Naive B cell (primary cell): Measurements from ENCODE around the gene ATXN7. TPM values are rescaled to one million over a fixed set of nuclear protein-coding genes. Genes with fewer than 3 reads are reported as not detected.

ENCODE experiments used
- ATAC-seq, 2 donors: fragments of 150-1000 bp; cut with Tn5 transposase; 2 replicates each; pipeline ENCODE4 v1.10.0; 2021; ENCODE audit warnings: low read depth in 2 of 2, mild to moderate bottlenecking in 2 of 2, moderate library complexity in 2 of 2
- DNase-seq: peaks from one replicate; pipeline ENCODE4 v3.0.0; 2022
- H3K27ac Mint-ChIP-seq, 6 donors: one replicate each; pipeline ENCODE4 v1.8.0; 2020 to 2022; ENCODE audit warnings: mild to moderate bottlenecking in 6 of 6, mixed read lengths in 6 of 6, moderate library complexity in 5 of 6, inconsistent platforms in 2 of 6
- H3K27me3 Mint-ChIP-seq, 3 donors: one replicate each; pipeline ENCODE4 v1.8.0; 2021 to 2022; ENCODE audit warnings: mixed read lengths in 3 of 3, mild to moderate bottlenecking in 1 of 3
- H3K36me3 Mint-ChIP-seq, 2 donors: one replicate each; pipeline ENCODE4 v1.8.0; 2020 to 2022; ENCODE audit warnings: mixed read lengths in 2 of 2, inconsistent platforms in 1 of 2, mild to moderate bottlenecking in 1 of 2
- H3K4me1 Mint-ChIP-seq, 3 donors: one replicate each; pipeline ENCODE4 v1.8.0; 2020 to 2022; ENCODE audit warnings: mixed read lengths in 3 of 3, inconsistent platforms in 1 of 3, mild to moderate bottlenecking in 1 of 3, moderate library complexity in 1 of 3
- H3K4me3 Mint-ChIP-seq, 8 donors: one replicate each; pipeline ENCODE4 v1.8.0; 2020 to 2022; ENCODE audit warnings: mild to moderate bottlenecking in 8 of 8, mixed read lengths in 8 of 8, moderate library complexity in 8 of 8, inconsistent platforms in 2 of 8
- H3K9me3 Mint-ChIP-seq, 7 donors: one replicate each; pipeline ENCODE4 v1.8.0; 2020 to 2022; ENCODE audit warnings: mixed read lengths in 7 of 7, mild to moderate bottlenecking in 5 of 7, inconsistent platforms in 2 of 7, moderate library complexity in 1 of 7
- polyA plus RNA-seq, 6 donors: library from polyadenylated mRNA; unstranded; fragments of 300-500 nt; fragmentation: Illumina TruSeq; gene quantifications; one replicate each; pipeline ENCODE4 v1.2.3, GENCODE V29; 2021; ENCODE audit warnings: low read depth in 6 of 6

ATXN7 gene, protein sequence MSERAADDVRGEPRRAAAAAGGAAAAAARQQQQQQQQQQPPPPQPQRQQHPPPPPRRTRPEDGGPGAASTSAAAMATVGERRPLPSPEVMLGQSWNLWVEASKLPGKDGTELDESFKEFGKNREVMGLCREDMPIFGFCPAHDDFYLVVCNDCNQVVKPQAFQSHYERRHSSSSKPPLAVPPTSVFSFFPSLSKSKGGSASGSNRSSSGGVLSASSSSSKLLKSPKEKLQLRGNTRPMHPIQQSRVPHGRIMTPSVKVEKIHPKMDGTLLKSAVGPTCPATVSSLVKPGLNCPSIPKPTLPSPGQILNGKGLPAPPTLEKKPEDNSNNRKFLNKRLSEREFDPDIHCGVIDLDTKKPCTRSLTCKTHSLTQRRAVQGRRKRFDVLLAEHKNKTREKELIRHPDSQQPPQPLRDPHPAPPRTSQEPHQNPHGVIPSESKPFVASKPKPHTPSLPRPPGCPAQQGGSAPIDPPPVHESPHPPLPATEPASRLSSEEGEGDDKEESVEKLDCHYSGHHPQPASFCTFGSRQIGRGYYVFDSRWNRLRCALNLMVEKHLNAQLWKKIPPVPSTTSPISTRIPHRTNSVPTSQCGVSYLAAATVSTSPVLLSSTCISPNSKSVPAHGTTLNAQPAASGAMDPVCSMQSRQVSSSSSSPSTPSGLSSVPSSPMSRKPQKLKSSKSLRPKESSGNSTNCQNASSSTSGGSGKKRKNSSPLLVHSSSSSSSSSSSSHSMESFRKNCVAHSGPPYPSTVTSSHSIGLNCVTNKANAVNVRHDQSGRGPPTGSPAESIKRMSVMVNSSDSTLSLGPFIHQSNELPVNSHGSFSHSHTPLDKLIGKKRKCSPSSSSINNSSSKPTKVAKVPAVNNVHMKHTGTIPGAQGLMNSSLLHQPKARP
- polyA plus RNA-seq = 1 to 10 TPM; 2.5 to 7.2 (median 4.9) TPM

DNA sequence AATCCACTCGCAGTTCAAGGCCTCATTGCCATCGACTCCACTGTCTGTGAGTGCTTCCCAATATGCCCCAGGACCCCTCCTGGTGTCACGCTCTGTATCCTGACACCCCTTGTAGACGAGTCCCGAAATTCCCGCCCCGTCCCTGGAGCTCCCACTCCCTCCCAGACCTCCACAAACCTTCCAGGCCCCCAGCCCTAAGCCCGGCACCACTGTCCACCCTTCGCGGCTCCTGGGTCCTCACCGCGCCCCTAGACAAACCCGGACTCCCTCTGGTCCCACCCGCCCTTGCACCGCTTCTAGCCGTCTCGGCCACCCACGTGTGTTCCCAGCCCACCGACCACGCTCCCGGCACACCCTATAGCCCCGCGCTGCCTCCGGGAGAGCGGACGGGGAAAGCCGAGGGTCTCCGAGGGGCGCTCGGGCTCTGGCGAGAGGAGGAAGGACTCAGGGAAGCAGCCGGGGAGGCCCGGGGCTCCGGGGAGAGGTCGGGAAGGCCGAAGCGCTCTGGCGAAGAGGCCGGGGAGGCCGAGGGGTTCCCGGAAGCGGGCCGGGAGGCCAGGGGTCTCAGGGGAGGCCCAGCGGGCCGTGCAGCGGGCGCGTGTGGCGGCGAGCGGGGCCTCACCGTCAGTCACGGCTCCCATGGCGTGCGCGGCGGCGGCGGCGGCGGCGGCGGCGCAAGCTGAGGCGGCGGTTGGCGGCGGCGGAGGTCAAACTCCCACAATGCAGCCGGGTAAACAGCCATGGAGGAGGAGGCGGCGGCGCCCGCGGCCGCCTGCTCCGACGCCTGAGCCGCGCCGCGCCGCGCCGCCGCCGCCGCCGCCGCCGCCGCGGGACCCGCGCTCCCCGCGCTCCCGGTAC lies at the start of gene ATXN7, which contains the start of gene THOC7:
Gene ATXN7, plus strand, starts transcription at position 718 of the 858 bp plus-strand sequence. CDS start 48,732 bp downstream, outside the sequence.
Gene THOC7, minus strand, starts transcription at position 656 of the 858 bp plus-strand sequence. Its CDS starts 15 bp downstream, at position 641.
- ATAC-seq (peak; percentile 82 to 83), DNase-seq (peak; percentile 79)
- no peaks in the 10 kb centered on the region for H3K36me3 Mint-ChIP-seq
- no peaks in the 10 kb centered on the region for H3K27me3 Mint-ChIP-seq
- H3K27ac Mint-ChIP-seq = peak within 1 kb of the TSS; percentile 92 to 98 (median 96)
- no peaks in the 10 kb centered on the region for H3K9me3 Mint-ChIP-seq
- H3K4me3 Mint-ChIP-seq = peak within 1 kb of the TSS; percentile 91 to 98 (median 96)
- H3K4me1 Mint-ChIP-seq = peaks cover 32 to 55% (median 42%) of the 10 kb centered on the region in 3 donors

DNA sequence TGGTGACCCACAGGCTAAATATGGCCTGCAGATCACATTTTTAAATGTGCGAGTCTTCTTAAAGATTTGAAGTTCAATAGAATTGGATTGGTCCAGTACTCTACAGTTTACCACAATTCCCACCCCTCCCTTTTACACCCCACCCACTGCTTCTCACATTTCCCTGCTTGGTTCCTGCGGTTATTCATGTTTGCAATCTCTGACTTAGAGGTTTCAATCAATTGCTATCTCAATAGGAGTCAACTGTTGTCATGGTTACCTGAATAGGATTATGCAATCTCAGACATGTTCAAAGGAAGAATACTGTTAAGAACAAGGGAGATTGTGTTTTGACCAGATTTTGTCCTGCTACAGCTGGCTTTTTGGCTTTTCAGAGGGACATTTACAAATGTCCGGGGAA lies 49.4 kb upstream of the ATXN7 start:
- peaks cover 0 to 7% of the 10 kb centered on the region in 2 donors for H3K36me3 Mint-ChIP-seq
- DNase-seq (no peak), ATAC-seq (no peak)
- no peak overlapping the region for H3K4me3 Mint-ChIP-seq
- H3K9me3 Mint-ChIP-seq = no peaks in the 10 kb centered on the region
- peaks cover 0 to 4% (median 0%) of the 10 kb centered on the region in 3 donors for H3K4me1 Mint-ChIP-seq
- H3K27me3 Mint-ChIP-seq = no peaks in the 10 kb centered on the region
- no peak overlapping the region for H3K27ac Mint-ChIP-seq

DNA sequence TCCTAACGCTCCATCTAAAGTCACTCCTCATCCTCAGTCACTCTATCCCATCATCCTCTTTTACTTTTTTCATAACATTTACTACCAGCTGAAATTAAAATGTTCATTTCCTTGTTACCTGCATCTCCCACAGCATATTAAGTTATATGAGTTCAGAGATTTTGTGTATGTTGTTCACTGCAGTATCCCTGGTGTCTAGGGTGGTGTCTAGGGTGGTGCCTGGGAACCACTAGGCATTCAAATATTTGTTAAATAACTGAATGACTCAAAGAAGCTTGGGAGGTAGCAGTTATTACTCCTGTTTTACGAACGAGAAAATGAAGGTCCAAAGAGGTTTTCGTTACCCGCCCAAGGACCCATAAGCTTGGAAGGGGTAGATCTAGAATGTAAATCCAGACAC lies 46.4 kb upstream of the ATXN7 start:
- no peaks in the 10 kb centered on the region for H3K9me3 Mint-ChIP-seq
- no peak for DNase-seq
- no peaks in the 10 kb centered on the region for H3K27me3 Mint-ChIP-seq
- H3K36me3 Mint-ChIP-seq = peaks cover 0 to 7% of the 10 kb centered on the region in 2 donors
- peaks cover 0 to 4% (median 0%) of the 10 kb centered on the region in 3 donors for H3K4me1 Mint-ChIP-seq
- no peak overlapping the region for H3K4me3 Mint-ChIP-seq
- ATAC-seq = no peak
- peak overlapping the region in 3 of 6 donors; percentile 13 to 80 (median 18) for H3K27ac Mint-ChIP-seq

DNA sequence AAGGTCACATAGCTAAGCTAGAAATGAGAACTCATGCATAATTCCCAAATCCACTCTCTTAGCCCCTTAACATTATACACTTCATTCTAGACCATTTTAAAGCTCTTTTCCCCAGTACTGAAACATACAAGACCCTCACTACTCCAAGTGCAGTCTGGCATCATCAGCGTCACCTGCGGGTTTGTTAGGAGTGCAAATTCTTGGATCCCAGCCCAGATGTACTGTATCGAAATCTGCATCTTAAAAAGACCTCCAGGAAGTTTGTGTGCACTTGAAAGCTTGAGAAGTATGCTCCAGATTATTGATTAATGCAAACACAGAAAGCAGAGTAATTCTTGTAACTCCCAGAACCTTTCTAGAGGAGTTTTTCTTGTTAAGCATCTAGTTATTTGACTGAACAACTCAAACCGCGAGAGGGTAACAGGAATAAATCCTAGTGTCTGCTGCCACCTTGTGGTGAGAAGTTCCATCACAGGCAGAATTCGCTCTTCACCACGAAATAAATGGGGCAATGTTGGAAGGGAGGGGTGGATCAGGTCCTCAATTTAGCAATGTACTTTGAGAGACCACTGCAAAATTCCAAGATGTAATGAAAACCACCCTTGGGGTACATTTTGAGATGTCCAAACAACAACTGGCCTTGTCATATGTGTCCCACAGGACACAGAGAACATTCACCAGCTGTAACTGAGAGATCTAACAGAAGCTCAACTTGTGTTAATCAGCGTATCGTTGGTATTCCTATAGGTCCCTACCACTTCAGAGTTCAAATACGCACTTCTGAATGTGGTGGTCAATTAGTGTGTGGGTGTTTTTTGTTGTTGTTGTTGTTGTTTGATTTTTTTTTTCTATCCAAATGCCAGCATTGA lies 45.2 kb upstream of the ATXN7 start:
- ATAC-seq (peak in 1 of 2 donors; percentile 60), DNase-seq (peak; percentile 35)
- Mint-ChIP-seq H3K4me1 (peaks cover 0 to 4% (median 0%) of the 10 kb centered on the region in 3 donors), H3K27ac (peak overlapping the region in 1 of 6 donors; percentile 0), H3K36me3 (peaks cover 0 to 7% of the 10 kb centered on the region in 2 donors), H3K4me3 (no peak overlapping the region), H3K27me3 (no peaks in the 10 kb centered on the region), H3K9me3 (no peaks in the 10 kb centered on the region)

DNA sequence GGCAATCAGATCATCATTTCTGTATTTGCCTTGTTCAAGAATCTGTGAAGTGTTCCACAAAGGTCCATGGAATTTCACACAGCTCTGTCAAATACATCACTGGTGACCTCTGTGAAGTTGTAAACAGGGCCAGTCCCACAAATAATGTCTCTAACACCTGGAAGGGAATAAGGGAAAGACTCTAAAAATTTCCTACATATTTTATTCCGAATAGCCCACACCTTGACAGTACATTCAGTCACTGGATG lies 44.6 kb upstream of the ATXN7 start, which contains the start of gene C3orf49:
Gene C3orf49, plus strand, starts transcription at position 149 of the 248 bp plus-strand sequence. CDS start 173 bp downstream, outside the sequence.
- Mint-ChIP-seq H3K9me3 (no peaks in the 10 kb centered on the region), H3K27ac (peak within 1 kb of the TSS in 1 of 6 donors; percentile 0), H3K27me3 (no peaks in the 10 kb centered on the region), H3K4me1 (peaks cover 0 to 4% (median 0%) of the 10 kb centered on the region in 3 donors), H3K36me3 (peaks cover 0 to 7% of the 10 kb centered on the region in 2 donors), H3K4me3 (no peak within 1 kb of the TSS)
- ATAC-seq (no peak), DNase-seq (no peak)

DNA sequence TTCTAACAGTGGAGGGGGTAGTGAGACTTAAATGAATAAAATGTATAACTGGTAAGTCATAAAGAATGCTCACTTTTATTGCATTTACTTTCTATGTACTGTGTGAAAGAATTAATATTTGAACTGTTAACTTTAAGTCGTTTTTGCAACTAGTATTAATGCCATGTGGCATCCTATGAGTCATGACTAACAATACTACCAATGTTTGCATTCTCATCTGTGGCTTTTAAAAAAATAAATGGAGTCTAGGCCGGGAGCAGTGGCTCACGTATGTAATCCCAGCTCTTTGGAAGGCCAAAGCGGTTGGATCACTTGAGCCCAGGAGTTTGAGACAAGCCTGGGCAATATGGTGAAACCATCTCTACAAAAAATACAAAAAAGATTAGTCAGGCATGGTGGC lies 39.4 kb upstream of the ATXN7 start:
- Mint-ChIP-seq H3K4me1 (peaks cover 0 to 4% (median 0%) of the 10 kb centered on the region in 3 donors), H3K9me3 (no peaks in the 10 kb centered on the region), H3K4me3 (no peak overlapping the region), H3K27me3 (no peaks in the 10 kb centered on the region), H3K27ac (peak overlapping the region in 1 of 6 donors; percentile 30), H3K36me3 (no peaks in the 10 kb centered on the region)
- ATAC-seq = no peak
- no peak for DNase-seq

DNA sequence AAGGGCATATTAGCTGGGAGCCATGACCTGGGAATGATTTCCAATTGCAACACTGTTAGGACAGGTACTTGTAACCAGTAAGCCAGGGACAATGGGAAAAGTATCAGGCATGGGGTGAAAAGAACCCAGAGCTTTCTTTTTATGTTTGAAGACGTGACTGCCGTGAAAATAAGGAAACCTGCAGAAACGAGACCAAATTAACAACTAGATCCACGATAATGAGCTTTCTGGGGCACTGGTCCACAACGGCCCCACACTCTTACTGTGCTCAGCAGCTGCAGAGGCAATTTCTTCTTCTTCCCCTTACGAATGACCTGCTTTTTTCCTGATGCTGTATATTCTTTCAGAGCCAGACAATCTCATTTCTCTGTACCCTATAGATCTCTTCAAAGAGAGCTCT lies 33.1 kb upstream of the ATXN7 start:
- H3K4me1 Mint-ChIP-seq = peaks cover 0 to 4% (median 0%) of the 10 kb centered on the region in 3 donors
- H3K9me3 Mint-ChIP-seq = no peaks in the 10 kb centered on the region
- DNase-seq (no peak), ATAC-seq (no peak)
- H3K27ac Mint-ChIP-seq = peak overlapping the region in 1 of 6 donors; percentile 73
- H3K4me3 Mint-ChIP-seq = no peak overlapping the region
- peaks cover 0 to 25% of the 10 kb centered on the region in 2 donors for H3K36me3 Mint-ChIP-seq
- no peaks in the 10 kb centered on the region for H3K27me3 Mint-ChIP-seq

DNA sequence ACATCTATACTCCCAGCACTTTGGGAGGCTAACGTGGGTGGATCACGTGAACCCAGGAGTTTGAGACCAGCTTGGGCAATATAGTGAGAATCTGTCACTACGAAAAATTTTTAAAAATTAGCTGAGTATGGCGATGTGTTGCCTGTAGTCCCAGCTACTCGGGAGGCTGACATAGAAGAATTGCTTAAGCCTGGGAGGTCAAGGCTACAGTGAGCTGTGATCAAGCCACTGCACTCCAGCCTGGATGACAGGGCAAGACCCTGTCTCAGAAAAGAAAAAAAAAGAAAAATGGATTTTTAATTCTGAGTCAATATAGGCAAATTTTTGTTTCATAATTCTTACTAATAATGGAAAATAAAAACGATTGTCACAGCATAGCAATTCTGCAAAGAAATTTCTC lies 31.3 kb upstream of the ATXN7 start:
- Mint-ChIP-seq H3K9me3 (no peaks in the 10 kb centered on the region), H3K27me3 (no peaks in the 10 kb centered on the region), H3K27ac (peak overlapping the region in 1 of 6 donors; percentile 52), H3K4me3 (no peak overlapping the region), H3K36me3 (peaks cover 0 to 25% of the 10 kb centered on the region in 2 donors), H3K4me1 (no peaks in the 10 kb centered on the region)
- DNase-seq (no peak), ATAC-seq (no peak)

DNA sequence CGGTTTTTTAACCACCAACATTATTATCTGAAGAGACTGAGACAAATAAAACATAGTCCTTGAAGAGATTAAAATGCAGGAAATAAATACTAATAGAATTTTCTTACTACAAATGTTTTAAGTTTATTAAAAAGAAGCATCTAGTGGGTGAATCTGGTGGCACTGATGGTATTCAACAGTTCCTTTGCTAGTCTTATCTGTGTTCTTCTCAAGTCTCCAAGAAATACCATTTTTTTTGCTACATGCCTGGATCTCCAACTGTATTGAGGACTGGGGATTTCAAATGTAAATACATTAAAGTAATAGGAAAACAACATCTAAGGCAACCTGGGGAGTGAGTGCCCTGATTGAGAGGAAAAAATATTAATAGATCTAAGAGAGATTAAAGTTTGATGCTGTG lies 22.0 kb upstream of the ATXN7 start:
- ATAC-seq = no peak
- DNase-seq = no peak
- peaks cover 0 to 4% of the 10 kb centered on the region in 2 donors for H3K36me3 Mint-ChIP-seq
- H3K9me3 Mint-ChIP-seq = peaks cover 0 to 8% (median 4%) of the 10 kb centered on the region in 7 donors
- no peak overlapping the region for H3K4me3 Mint-ChIP-seq
- H3K4me1 Mint-ChIP-seq = peaks cover 0 to 7% (median 5%) of the 10 kb centered on the region in 3 donors
- H3K27ac Mint-ChIP-seq = no peak overlapping the region
- H3K27me3 Mint-ChIP-seq = no peaks in the 10 kb centered on the region

DNA sequence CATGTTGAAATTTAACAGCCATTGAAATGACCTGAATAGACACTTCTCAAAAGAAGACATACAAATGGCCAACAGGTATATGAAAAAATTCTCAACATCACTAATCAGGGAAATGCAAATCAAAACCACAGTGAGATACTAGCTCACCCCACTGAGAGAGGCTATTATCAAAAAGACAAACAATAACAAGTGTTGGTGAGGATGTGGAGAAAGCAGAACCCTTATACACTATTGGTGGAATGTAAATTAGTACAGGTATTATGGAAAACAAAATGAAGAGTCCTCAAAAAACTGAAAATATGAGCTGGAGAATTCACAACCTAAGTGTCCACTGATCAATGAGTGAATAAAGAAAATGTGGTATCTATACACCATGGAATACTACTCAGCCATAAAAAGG lies 21.5 kb upstream of the ATXN7 start:
- H3K4me3 Mint-ChIP-seq = no peak overlapping the region
- peaks cover 0 to 8% (median 4%) of the 10 kb centered on the region in 7 donors for H3K9me3 Mint-ChIP-seq
- no peaks in the 10 kb centered on the region for H3K27me3 Mint-ChIP-seq
- peaks cover 0 to 7% (median 5%) of the 10 kb centered on the region in 3 donors for H3K4me1 Mint-ChIP-seq
- H3K36me3 Mint-ChIP-seq = peaks cover 0 to 4% of the 10 kb centered on the region in 2 donors
- DNase-seq (no peak), ATAC-seq (no peak)
- no peak overlapping the region for H3K27ac Mint-ChIP-seq

DNA sequence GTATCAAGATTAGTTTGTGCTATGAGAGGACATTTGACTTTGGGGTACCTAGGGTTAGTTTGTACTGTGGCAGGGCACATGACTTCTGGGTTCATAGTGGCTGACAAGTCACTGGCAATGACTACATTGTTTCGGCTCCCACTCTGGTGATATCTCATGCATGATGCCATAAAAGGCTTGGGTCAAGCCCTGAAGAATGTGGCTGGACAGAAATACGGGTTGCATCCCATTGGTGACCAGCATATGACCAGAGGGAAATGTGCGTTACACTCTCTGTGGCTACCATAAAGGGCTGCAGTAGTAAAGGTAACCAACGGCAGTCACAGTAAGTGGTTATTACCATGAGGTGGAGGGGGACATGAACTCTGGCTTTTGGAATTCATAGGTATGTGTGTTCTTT lies 18.5 kb upstream of the ATXN7 start:
- H3K9me3 Mint-ChIP-seq = peaks cover 0 to 8% (median 4%) of the 10 kb centered on the region in 7 donors
- ATAC-seq (no peak), DNase-seq (no peak)
- no peaks in the 10 kb centered on the region for H3K27me3 Mint-ChIP-seq
- H3K4me1 Mint-ChIP-seq = peaks cover 0 to 7% (median 5%) of the 10 kb centered on the region in 3 donors
- peaks cover 0 to 4% of the 10 kb centered on the region in 2 donors for H3K36me3 Mint-ChIP-seq
- no peak overlapping the region for H3K27ac Mint-ChIP-seq
- H3K4me3 Mint-ChIP-seq = no peak overlapping the region
